A549 (cell line): ENCODE measurements around the gene KRTAP1-4.

ENCODE experiments used
- MAFK ChIP-seq: fragments of 450-650 bp; IDR thresholded peaks from 2 replicates; pipeline ENCODE4 v1.6.1; 2014; ENCODE audit not compliant: partially characterized antibody
- TF ChIP-seq, protein P1 (sequence below): fragments of >200 bp; sonication (Bioruptor Twin); formaldehyde crosslinking; IDR thresholded peaks from 3 replicates; pipeline ENCODE4 v1.5.1; 2016

DNA sequence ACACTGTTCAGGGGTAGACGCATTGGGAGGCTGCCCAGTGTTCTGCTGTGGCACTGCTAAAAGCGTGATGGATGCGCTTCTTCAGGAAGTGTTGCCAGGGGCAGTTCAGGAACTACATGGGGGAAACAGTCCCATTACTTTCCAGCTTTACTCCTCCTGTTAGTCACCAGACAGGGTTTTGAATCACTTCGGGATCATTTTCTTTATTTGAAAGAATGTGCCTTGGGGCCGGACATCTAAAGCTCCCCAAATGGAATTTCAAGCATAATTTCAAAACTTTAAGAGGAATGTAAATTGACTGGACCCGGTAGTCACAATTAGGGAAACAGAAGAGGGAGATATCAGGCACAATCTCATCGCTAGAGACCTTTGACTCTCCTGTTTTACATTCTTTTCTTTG is 18.4 kb upstream of the KRTAP1-4 start:
- TF ChIP-seq, protein P1, sequence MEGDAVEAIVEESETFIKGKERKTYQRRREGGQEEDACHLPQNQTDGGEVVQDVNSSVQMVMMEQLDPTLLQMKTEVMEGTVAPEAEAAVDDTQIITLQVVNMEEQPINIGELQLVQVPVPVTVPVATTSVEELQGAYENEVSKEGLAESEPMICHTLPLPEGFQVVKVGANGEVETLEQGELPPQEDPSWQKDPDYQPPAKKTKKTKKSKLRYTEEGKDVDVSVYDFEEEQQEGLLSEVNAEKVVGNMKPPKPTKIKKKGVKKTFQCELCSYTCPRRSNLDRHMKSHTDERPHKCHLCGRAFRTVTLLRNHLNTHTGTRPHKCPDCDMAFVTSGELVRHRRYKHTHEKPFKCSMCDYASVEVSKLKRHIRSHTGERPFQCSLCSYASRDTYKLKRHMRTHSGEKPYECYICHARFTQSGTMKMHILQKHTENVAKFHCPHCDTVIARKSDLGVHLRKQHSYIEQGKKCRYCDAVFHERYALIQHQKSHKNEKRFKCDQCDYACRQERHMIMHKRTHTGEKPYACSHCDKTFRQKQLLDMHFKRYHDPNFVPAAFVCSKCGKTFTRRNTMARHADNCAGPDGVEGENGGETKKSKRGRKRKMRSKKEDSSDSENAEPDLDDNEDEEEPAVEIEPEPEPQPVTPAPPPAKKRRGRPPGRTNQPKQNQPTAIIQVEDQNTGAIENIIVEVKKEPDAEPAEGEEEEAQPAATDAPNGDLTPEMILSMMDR = no peak
- no peak for TF ChIP-seq MAFK
